GM19452 (cell line): ENCODE data around the gene ANXA9.

Source experiments
- ATAC-seq: cut with Tn5 transposase; IDR thresholded peaks from one replicate; pipeline ENCODE4 v1.9.1; 2021; ENCODE audit not compliant: unreplicated experiment

The ANXA9 gene, protein sequence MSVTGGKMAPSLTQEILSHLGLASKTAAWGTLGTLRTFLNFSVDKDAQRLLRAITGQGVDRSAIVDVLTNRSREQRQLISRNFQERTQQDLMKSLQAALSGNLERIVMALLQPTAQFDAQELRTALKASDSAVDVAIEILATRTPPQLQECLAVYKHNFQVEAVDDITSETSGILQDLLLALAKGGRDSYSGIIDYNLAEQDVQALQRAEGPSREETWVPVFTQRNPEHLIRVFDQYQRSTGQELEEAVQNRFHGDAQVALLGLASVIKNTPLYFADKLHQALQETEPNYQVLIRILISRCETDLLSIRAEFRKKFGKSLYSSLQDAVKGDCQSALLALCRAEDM

GRCh38 chr1:150981805-150982712, at the start of gene ANXA9:
TSS of gene ANXA9 (plus strand) at chr1:150982292. CDS start at chr1:150983106, 814 bp downstream.
- ATAC-seq, result no peak

DNA sequence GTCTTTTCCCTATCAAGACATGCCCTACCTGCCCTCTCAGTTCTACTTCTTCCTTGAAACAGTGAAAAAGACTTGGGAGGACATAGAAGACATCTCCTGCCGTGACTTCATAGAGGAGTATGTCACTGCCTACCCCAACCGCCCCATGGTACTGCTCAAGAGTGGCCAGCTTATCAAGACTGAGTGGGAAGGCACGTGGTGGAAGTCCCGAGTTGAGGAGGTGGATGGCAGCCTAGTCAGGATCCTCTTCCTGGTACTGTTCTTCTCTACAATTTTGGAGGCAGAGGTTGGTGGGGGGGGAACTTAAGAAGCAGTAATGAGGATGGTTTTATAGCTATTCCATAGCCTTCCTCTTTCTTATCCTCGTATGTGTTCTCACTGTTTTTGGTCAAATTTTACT, 37.2 kb upstream of the ANXA9 start:
- no peak for ATAC-seq

GRCh38 chr1:150954708-150955107, 27.4 kb upstream of the ANXA9 start:
- ATAC-seq, result no peak

- ATAC-seq, result no peak
Observed at GRCh38 chr1:150955280-150955679, 26.8 kb upstream of the ANXA9 start.

GRCh38 chr1:150957666-150958065, 24.4 kb upstream of the ANXA9 start:
- ATAC-seq, result no peak

GRCh38 chr1:150960646-150961045, 21.4 kb upstream of the ANXA9 start:
- ATAC-seq, result no peak

- no peak for ATAC-seq
Observed at GRCh38 chr1:150961756-150962155, 20.3 kb upstream of the ANXA9 start.

GRCh38 chr1:150963321-150964163, 18.6 kb upstream of the ANXA9 start:
- ATAC-seq, result no peak

- no peak for ATAC-seq
Observed at GRCh38 chr1:150964164-150964489, 18.0 kb upstream of the ANXA9 start.

GRCh38 chr1:150965605-150966004, 16.5 kb upstream of the ANXA9 start:
- ATAC-seq, result no peak

GRCh38 chr1:150966011-150966410, 16.1 kb upstream of the ANXA9 start:
- ATAC-seq, result no peak

DNA sequence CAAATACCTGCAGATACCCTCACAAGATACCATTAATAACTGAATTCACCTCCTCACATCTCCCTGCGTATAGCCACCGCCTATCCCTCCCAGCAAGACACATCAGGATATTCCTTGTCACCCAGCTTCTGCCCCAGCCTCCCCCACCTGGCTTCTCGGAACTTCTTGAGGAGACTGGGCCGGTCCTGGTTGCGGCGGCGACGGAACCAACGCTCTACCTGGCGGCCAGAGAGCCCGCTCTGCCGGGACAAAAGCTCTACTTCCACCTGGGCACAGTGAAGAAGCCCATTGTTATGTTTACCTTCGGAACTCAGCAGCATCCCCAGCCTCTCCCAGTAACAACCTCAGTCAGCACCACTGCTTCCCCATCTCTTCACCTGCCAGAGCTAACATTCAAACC, 14.2 kb upstream of the ANXA9 start:
- no peak for ATAC-seq

- ATAC-seq, result no peak
Observed at GRCh38 chr1:150968491-150968890, 13.6 kb upstream of the ANXA9 start.

GRCh38 chr1:150969626-150970025, 12.5 kb upstream of the ANXA9 start:
- ATAC-seq, result no peak

GRCh38 chr1:150970808-150971582, 11.1 kb upstream of the ANXA9 start:
- ATAC-seq, result no peak

DNA sequence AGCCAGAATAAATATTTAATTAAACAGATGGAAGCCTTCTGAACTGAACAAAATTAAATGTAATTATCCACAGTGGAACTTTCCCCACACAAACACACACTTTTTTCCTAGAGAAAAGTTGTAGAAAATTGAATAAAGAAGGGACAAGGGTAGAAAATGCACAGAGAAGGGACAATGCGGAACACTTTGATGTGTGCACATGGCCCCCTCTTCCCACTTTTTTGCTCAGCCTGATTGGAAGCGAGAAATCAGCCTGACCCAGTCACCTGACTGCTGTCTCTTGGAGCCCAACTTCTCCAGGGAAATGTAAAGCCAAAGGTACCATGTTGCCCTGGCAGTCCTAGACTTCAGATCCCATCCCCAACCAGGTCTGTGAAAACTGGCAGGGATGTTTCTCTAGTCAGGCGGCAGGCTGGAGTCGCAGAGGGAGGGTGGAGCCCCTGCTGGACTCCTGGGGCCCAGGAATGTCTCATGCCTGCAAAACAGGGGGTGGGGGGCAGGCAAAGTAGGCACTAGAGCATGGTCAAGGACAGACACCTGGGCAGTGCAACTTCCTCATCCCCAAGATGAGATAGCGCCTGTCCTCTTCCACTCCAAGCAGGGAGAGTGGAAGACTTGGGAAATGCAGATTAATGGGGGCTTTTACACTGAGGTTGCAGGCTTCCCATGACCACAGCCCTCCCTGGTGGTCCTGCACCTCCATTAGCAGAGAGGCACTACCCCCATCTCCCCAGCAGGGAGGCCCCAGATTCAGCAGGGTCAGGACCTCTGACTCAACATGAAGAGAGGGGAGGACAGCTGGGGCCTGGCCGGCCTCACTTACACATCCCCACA, 10.3 kb upstream of the ANXA9 start:
- ATAC-seq, result no peak

DNA sequence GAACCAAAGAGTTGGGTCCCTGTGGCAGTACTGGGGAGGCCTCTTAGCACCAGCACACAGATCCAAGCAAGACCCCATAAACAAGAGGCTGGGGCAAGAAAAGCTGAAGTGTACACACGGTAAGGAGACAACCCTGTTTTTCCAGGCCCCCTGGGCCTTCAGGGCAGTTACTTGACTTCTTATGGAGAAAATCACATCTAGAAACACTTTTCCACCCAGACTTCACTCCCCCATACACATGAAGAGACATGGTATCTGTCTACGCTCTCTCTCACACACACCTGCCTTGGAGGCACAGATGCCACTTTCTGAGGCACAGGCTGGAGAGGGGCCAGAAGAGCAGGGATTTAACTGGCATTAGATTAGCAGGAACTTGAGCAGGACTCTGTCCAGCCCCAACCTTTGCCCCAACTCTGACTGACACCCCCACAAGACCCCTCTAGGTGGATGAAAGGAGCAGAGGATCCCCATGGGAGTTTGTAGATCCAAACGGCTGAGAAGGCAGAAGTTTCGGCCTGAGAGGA, 9.6 kb upstream of the ANXA9 start:
- ATAC-seq, result no peak

DNA sequence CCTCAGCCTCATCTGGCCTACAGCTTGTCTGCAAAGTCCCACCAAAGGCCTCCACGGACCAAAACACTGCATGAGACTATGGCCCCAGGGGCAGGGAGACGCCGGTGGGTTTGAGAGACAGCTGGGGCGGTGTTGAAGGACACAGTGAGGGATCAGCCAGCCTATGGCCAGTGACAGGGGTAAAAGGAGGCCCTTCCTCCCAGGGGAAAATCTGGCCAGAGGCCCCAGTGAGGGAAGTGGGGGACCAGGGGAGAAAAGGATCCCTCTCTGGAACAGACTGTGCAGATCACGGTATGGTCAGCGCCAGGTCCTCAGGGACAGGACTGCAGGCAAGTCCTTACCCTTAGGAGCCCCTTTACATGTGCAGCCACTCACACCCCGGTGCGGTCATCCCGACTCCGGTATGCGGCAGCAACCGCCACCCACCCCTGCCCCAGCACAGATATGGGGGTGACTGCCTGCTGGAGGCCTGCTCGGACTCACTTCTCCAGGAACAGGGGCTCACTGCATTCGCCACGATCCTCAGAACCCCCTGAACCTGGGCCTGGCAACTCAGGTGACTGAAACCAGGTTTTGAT, 8.7 kb upstream of the ANXA9 start:
- no peak for ATAC-seq
